ENCODE measurements around the gene PSORS1C2.
"Not testable (repeated sequence)": the region's sequence is repeated elsewhere in the genome, so short reads cannot be mapped to it uniquely, and the experiment has no call there.

DNA sequence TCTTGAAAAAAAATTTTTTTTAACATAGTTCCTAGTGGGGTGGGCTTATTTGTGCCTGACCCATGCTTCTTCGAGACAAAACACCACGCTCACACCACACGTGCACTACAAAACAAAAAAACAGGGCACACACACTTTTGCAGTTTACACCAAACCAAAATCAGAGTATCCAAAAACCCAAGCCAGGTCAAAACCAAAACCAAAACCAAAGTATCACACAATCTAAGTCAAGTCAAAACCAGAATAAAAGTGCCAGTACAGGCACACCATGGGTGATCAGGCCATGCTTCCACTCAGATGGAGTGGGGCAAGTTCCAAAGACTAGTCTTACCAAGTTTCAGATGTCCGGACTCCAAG, 46.8 kb upstream of the PSORS1C2 start:
- not testable (repeated sequence) for TF ChIP-seq CTCF, POLR2A (IDR thresholded peaks at IDR 0.05)
